Tibial artery (tissue), 4 donors: Measurements from ENCODE around the gene MCF2L.

ENCODE experiments used
- DNase-seq, 2 donors: peaks; one replicate each; pipeline ENCODE4 v3.0.0-alpha.2; 2019
- H3K27ac ChIP-seq, 2 donors: fragments of 200-600 bp; sonication (generic) in 1 of 2; 1 replicate in 1 of 2; 2 replicates in 1 of 2; pipeline ENCODE4 v1.5.1; 2018 to 2019; ENCODE audit warnings: mild to moderate bottlenecking in 1 of 2
- H3K27me3 ChIP-seq, 2 donors: fragments of 200-600 bp; sonication (generic) in 1 of 2; one replicate each; pipeline versions ENCODE4 v1.5.1 to v1.6.0; 2016 to 2019
- H3K36me3 ChIP-seq, 3 donors: fragments of 200-600 bp; sonication (generic) in 2 of 3; one replicate each; pipeline ENCODE4 v1.5.1; 2016 to 2019; ENCODE audit warnings: mild to moderate bottlenecking in 2 of 3
- H3K4me1 ChIP-seq, 4 donors: fragments of 200-600 bp; sonication (generic) in 2 of 4; 1 replicate in 3 of 4; 2 replicates in 1 of 4; pipeline ENCODE4 v1.5.1; 2016 to 2019
- H3K4me3 ChIP-seq, 2 donors: fragments of 200-600 bp; sonication (generic) in 1 of 2; 1 replicate in 1 of 2; 2 replicates in 1 of 2; pipeline ENCODE4 v1.5.1; 2018 to 2019; ENCODE audit warnings: mild to moderate bottlenecking in 2 of 2
- H3K9me3 ChIP-seq, 3 donors: fragments of 200-600 bp; sonication (generic) in 1 of 3; one replicate each; pipeline ENCODE4 v1.5.1; 2016 to 2019
- intact Hi-C: fragments of 100-400 bp; cut with DNase I; formaldehyde crosslinking; loops from one replicate; pipeline ENCODE4 v1.15.0; 2023; ENCODE audit warnings: low total_unique reads
- TF ChIP-seq, protein P1 (sequence below), 2 experiments: fragments of 200-600 bp in 1 of 2; fragments of 450-650 bp in 1 of 2; IDR thresholded peaks; one replicate each; pipeline ENCODE4 v1.5.1; 2017 to 2019; ENCODE audit warnings: antibody characterized with exemption in 2 of 2, mild to moderate bottlenecking in 1 of 2, moderate library complexity in 1 of 2

The MCF2L gene

GRCh38 chr13:113138792-113139551 is 170.0 kb downstream of the MCF2L start:
- H3K27ac ChIP-seq: no peak overlapping the region
- peak; percentile 10 to 48 for DNase-seq
- intact Hi-C loops: no loop called here
- no peak overlapping the region for H3K4me3 ChIP-seq
- TF ChIP-seq, protein P1, sequence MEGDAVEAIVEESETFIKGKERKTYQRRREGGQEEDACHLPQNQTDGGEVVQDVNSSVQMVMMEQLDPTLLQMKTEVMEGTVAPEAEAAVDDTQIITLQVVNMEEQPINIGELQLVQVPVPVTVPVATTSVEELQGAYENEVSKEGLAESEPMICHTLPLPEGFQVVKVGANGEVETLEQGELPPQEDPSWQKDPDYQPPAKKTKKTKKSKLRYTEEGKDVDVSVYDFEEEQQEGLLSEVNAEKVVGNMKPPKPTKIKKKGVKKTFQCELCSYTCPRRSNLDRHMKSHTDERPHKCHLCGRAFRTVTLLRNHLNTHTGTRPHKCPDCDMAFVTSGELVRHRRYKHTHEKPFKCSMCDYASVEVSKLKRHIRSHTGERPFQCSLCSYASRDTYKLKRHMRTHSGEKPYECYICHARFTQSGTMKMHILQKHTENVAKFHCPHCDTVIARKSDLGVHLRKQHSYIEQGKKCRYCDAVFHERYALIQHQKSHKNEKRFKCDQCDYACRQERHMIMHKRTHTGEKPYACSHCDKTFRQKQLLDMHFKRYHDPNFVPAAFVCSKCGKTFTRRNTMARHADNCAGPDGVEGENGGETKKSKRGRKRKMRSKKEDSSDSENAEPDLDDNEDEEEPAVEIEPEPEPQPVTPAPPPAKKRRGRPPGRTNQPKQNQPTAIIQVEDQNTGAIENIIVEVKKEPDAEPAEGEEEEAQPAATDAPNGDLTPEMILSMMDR (IDR thresholded peaks at IDR 0.05): no peak
- H3K9me3 ChIP-seq: no peaks in the 10 kb centered on the region
- H3K36me3 ChIP-seq: no peaks in the 10 kb centered on the region
- H3K4me1 ChIP-seq: no peaks in the 10 kb centered on the region
- H3K27me3 ChIP-seq: peaks cover 0 to 1% of the 10 kb centered on the region in 2 donors

GRCh38 chr13:113139577-113139976 is 170.6 kb downstream of the MCF2L start:
- Histone ChIP-seq H3K36me3 (no peaks in the 10 kb centered on the region), H3K27me3 (peaks cover 0 to 5% of the 10 kb centered on the region in 2 donors), H3K4me3 (no peak overlapping the region), H3K27ac (no peak overlapping the region), H3K4me1 (no peaks in the 10 kb centered on the region), H3K9me3 (no peaks in the 10 kb centered on the region)
- TF ChIP-seq, protein P1 (IDR thresholded peaks at IDR 0.05): no peak
- intact Hi-C loops: no loop called here
- no peak for DNase-seq

- no peak overlapping the region for H3K4me3 ChIP-seq
- peak; percentile 19 to 58 for DNase-seq
- intact Hi-C loops: no loop called here
Measured at GRCh38 chr13:113140677-113141600, 171.9 kb downstream of the MCF2L start.

DNA sequence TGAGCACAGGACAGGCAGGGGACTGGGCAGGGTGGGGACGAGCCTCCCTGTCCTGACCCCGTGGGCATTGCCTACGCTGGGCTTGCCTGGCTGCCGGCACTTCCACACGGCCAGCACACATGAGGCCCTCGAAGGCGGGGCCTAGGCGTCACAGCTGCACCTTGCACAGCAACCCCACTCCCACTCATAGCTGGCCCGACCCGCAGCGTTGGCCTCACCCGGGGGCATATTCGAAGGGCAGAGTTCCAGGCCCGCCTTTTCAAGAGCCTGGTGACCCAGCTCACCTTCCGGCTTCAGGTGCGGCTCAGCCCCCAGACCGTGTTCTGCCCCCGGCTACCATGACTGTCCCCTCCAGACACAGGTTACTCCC is 172.6 kb downstream of the MCF2L start:
- Histone ChIP-seq H3K4me3 (no peak overlapping the region), H3K4me1 (no peaks in the 10 kb centered on the region), H3K27ac (no peak overlapping the region), H3K9me3 (no peaks in the 10 kb centered on the region), H3K27me3 (peaks cover 0 to 5% of the 10 kb centered on the region in 2 donors), H3K36me3 (no peaks in the 10 kb centered on the region)
- peak in 1 of 2 donors; percentile 50 for DNase-seq
- TF ChIP-seq, protein P1 (IDR thresholded peaks at IDR 0.05): no peak
- intact Hi-C loops: no loop called here

More at GRCh38 chr13:113140677-113141600, 171.9 kb downstream of the MCF2L start:
- TF ChIP-seq, protein P1 (IDR thresholded peaks at IDR 0.05): no peak
- Histone ChIP-seq H3K36me3 (no peaks in the 10 kb centered on the region), H3K4me1 (no peaks in the 10 kb centered on the region), H3K27me3 (peaks cover 0 to 5% of the 10 kb centered on the region in 2 donors), H3K27ac (no peak overlapping the region), H3K9me3 (no peaks in the 10 kb centered on the region)

- Histone ChIP-seq H3K9me3 (no peaks in the 10 kb centered on the region), H3K36me3 (no peaks in the 10 kb centered on the region), H3K4me3 (no peak overlapping the region), H3K4me1 (no peaks in the 10 kb centered on the region), H3K27ac (no peak overlapping the region), H3K27me3 (peaks cover 0 to 8% of the 10 kb centered on the region in 2 donors)
- intact Hi-C loops: no loop called here
- TF ChIP-seq, protein P1 (IDR thresholded peaks at IDR 0.05): no peak
- DNase-seq: no peak
Measured at GRCh38 chr13:113142876-113143275, 173.9 kb downstream of the MCF2L start.
